SK-N-SH (cell line): ENCODE data around the gene RAB24. TPM values are rescaled to one million over a fixed set of nuclear protein-coding genes. Genes with fewer than 3 reads are reported as not detected.

Experiments used
- CTCF ChIA-PET: fragments of 300-600, 350-600 bp; formaldehyde crosslinking; extraction: SDS; loops from one replicate; lab custom pipeline; 2021; lab: Yijun Ruan, JAX
- POLR2A ChIA-PET: fragments of 350-600 bp; sonication (Branson Sonifier 250); formaldehyde crosslinking; extraction: SDS; loops from one replicate; lab custom pipeline; 2020; ENCODE audit warnings: antibody characterized with exemption, inconsistent platforms; lab: Yijun Ruan, JAX
- DNase-seq: peaks from one replicate; pipeline ENCODE4 v3.0.0; 2012
- H2AFZ ChIP-seq: fragments of 200-600 bp; sonication (generic); 2 replicates; pipeline ENCODE4 v1.8.1; 2016; ENCODE audit warnings: antibody characterized with exemption, mild to moderate bottlenecking, low read depth
- H3F3A ChIP-seq: fragments of 200-600 bp; sonication (generic); replicated peaks from 2 replicates; pipeline ENCODE3; 2016; ENCODE audit warnings: antibody characterized with exemption, mild to moderate bottlenecking; ENCODE audit not compliant: insufficient read depth
- H3K27ac ChIP-seq, 2 experiments: fragments of 200-500 bp in 1 of 2; fragments of 200-600 bp in 1 of 2; sonication (Bioruptor generic) in 1 of 2; sonication (generic), shearing (Covaris generic) in 1 of 2; 2 replicates each; pipeline versions ENCODE4 v1.5.1 to v1.6.1; 2014 to 2016; ENCODE audit warnings: low read depth in 2 of 2, inconsistent platforms in 1 of 2, low read length in 1 of 2, mild to moderate bottlenecking in 1 of 2, mixed read lengths in 1 of 2
- H3K27me3 ChIP-seq: fragments of 200-600 bp; sonication (generic), shearing (Covaris generic); 2 replicates; pipeline ENCODE4 v1.6.1; 2016; ENCODE audit warnings: mixed run types; ENCODE audit not compliant: insufficient read depth
- H3K36me3 ChIP-seq, 2 experiments: fragments of 200-500 bp in 1 of 2; fragments of 200-600 bp in 1 of 2; sonication (Bioruptor generic) in 1 of 2; sonication (generic) in 1 of 2; replicated peaks in 1 of 2; 2 replicates each; pipeline versions ENCODE3 to v1.5.1; 2014 to 2016; ENCODE audit warnings: low read length in 1 of 2, mild to moderate bottlenecking in 1 of 2; ENCODE audit not compliant: insufficient read depth in 2 of 2, control insufficient read depth in 1 of 2
- H3K4me1 ChIP-seq, 2 experiments: fragments of 200-500 bp in 1 of 2; fragments of 200-600 bp in 1 of 2; sonication (Bioruptor generic) in 1 of 2; sonication (generic), shearing (Covaris generic) in 1 of 2; 2 replicates each; pipeline versions ENCODE4 v1.5.1 to v1.6.1; 2014 to 2016; ENCODE audit warnings: low read depth in 1 of 2, low read length in 1 of 2, mixed run types in 1 of 2; ENCODE audit not compliant: insufficient read depth in 2 of 2, control insufficient read depth in 1 of 2
- H3K4me2 ChIP-seq: fragments of 200-600 bp; sonication (generic), shearing (Covaris generic); 2 replicates; pipeline ENCODE4 v1.6.1; 2017; ENCODE audit warnings: mixed run types
- H3K4me3 ChIP-seq, 2 experiments: fragments of 200-500 bp in 1 of 2; fragments of 200-600 bp in 1 of 2; sonication (Bioruptor generic) in 1 of 2; sonication (generic), shearing (Covaris generic) in 1 of 2; 2 replicates each; pipeline versions ENCODE4 v1.5.1 to v1.8.1; 2014 to 2016; ENCODE audit warnings: low read depth in 2 of 2, inconsistent platforms in 1 of 2, low read length in 1 of 2, mild to moderate bottlenecking in 1 of 2, mixed read lengths in 1 of 2, moderate library complexity in 1 of 2
- H3K79me2 ChIP-seq: fragments of 200-600 bp; sonication (generic); 2 replicates; pipeline ENCODE4 v1.8.1; 2017; ENCODE audit warnings: mild to moderate bottlenecking; ENCODE audit not compliant: insufficient read depth
- H3K9ac ChIP-seq: fragments of 200-600 bp; sonication (generic); 2 replicates; pipeline ENCODE4 v1.6.1; 2017; ENCODE audit warnings: mixed run types
- H3K9me2 ChIP-seq: fragments of 200-600 bp; sonication (generic); 2 replicates; pipeline ENCODE4 v1.6.1; 2017; ENCODE audit warnings: mixed run types
- H3K9me3 ChIP-seq: fragments of 200-600 bp; sonication (generic); 2 replicates; pipeline ENCODE4 v1.6.1; 2017; ENCODE audit warnings: mixed run types, mild to moderate bottlenecking, moderate library complexity
- H4K20me1 ChIP-seq: fragments of 200-600 bp; sonication (generic); 2 replicates; pipeline ENCODE4 v1.6.1; 2017; ENCODE audit warnings: mild to moderate bottlenecking, mixed run types; ENCODE audit not compliant: insufficient read depth
- CHD2 ChIP-seq: fragments of 150-350 bp; IDR thresholded peaks from 2 replicates; pipeline ENCODE4 v1.6.1; 2018; ENCODE audit warnings: low read length; ENCODE audit not compliant: partially characterized antibody
- CTCF ChIP-seq: fragments of 200-600 bp; sonication (generic); IDR thresholded peaks from 2 replicates; pipeline ENCODE4 v1.6.1; 2017; ENCODE audit warnings: antibody characterized with exemption, mild to moderate bottlenecking, moderate library complexity
- EP300 ChIP-seq, 2 experiments: IDR thresholded peaks; 2 replicates each; pipeline versions ENCODE4 v1.4.0 to v1.6.1; 2012; ENCODE audit warnings: borderline replicate concordance in 1 of 2, low read depth in 1 of 2, low read length in 1 of 2
- FOSL2 ChIP-seq: IDR thresholded peaks from 2 replicates; pipeline ENCODE4 v1.4.0; 2012; ENCODE audit warnings: low read depth, mild to moderate bottlenecking, moderate library complexity, borderline replicate concordance
- FOXJ3 ChIP-seq: sonication (generic); formaldehyde crosslinking; IDR thresholded peaks from 2 replicates; pipeline ENCODE4 v1.5.1; 2020; ENCODE audit warnings: mild to moderate bottlenecking, missing genetic modification reagents
- FOXM1 ChIP-seq: IDR thresholded peaks from 2 replicates; pipeline ENCODE4 v1.4.0; 2012; ENCODE audit warnings: low read depth, mild to moderate bottlenecking
- GABPA ChIP-seq: IDR thresholded peaks from 2 replicates; pipeline ENCODE4 v1.4.0; 2012; ENCODE audit warnings: low read depth, mild to moderate bottlenecking
- GATA2 ChIP-seq: sonication (generic); formaldehyde crosslinking; IDR thresholded peaks from 2 replicates; pipeline ENCODE4 v1.5.0; 2020; ENCODE audit warnings: mild to moderate bottlenecking, missing genetic modification reagents
- MAX ChIP-seq: IDR thresholded peaks from 2 replicates; pipeline ENCODE4 v1.4.0; 2012; ENCODE audit warnings: low read depth
- MEF2A ChIP-seq: IDR thresholded peaks from 2 replicates; pipeline ENCODE4 v1.4.0; 2012; ENCODE audit warnings: low read depth, borderline replicate concordance
- MXI1 ChIP-seq: IDR thresholded peaks from 2 replicates; pipeline ENCODE4 v1.6.1; 2012; ENCODE audit warnings: mild to moderate bottlenecking, low read depth, low read length, improper control_type of control experiment
- NRF1 ChIP-seq: IDR thresholded peaks from 2 replicates; pipeline ENCODE4 v1.6.1; 2012; ENCODE audit warnings: low read depth, mild to moderate bottlenecking, low read length
- PBX3 ChIP-seq: IDR thresholded peaks from 2 replicates; pipeline ENCODE4; 2012
- POLR2AphosphoS5 ChIP-seq: IDR thresholded peaks from 2 replicates; pipeline ENCODE4 v1.6.1; 2012; ENCODE audit warnings: low read depth, low read length
- SIN3A ChIP-seq: IDR thresholded peaks from 2 replicates; pipeline ENCODE4 v1.6.1; 2012; ENCODE audit warnings: low read depth, mild to moderate bottlenecking, low read length, moderate library complexity, borderline replicate concordance
- TAF1 ChIP-seq: IDR thresholded peaks from 2 replicates; pipeline ENCODE4 v1.6.1; 2012; ENCODE audit warnings: low read depth, mild to moderate bottlenecking, low read length, moderate library complexity, borderline replicate concordance
- TCF12 ChIP-seq: IDR thresholded peaks from 2 replicates; pipeline ENCODE4 v1.4.0; 2012
- USF1 ChIP-seq: IDR thresholded peaks from 2 replicates; pipeline ENCODE4 v1.4.0; 2012; ENCODE audit warnings: low read depth, borderline replicate concordance
- YY1 ChIP-seq: IDR thresholded peaks from 2 replicates; pipeline ENCODE4 v1.4.0; 2012; ENCODE audit warnings: low read depth, mild to moderate bottlenecking
- WGBS: methylation state at CpG from one replicate; pipeline ENCODE4 v1.1.6; 2017; ENCODE audit warnings: low lambda C conversion rate; 5-methylcytosine and 5-hydroxymethylcytosine counted together
- polyA plus RNA-seq, 3 experiments: library from polyadenylated mRNA; depleted of rRNA; stranded (reverse); fragments of >200 nt; gene quantifications; 2 replicates each; pipeline ENCODE4 v1.2.3, GENCODE V29; 2012

RAB24 gene
- polyA plus RNA-seq, 1 of the 3 experiments (the other 2 are of a cell fraction): 101 TPM

GRCh38 chr5:177303925-177304391 is 439 bp upstream of the RAB24 start:
- ChIA-PET CTCF (interaction anchor here (0.8 to 6.5 kb wide), 5 partner anchors 10 to 190 kb away, joined by 3 to 48 read pairs (median 3); no protein-coding TSS in a partner anchor), POLR2A (interaction anchor here (1.2 to 1.5 kb wide), 2 partner anchors 48 to 170 kb away, joined by 4 to 5 read pairs; partner anchors contain the start of genes LMAN2 and NSD1)
- peaks cover 30 to 48% of the 10 kb centered on the region in 2 experiments for H3K36me3 ChIP-seq
- no peaks in the 10 kb centered on the region for H3K27me3 ChIP-seq
- H3K27ac ChIP-seq: peak overlapping the region; percentile 60 to 76; a peak in 3 of 4 replicates
- peak; percentile 48 for DNase-seq
- H3K4me3 ChIP-seq: peak overlapping the region; percentile 93 to 98
- TF ChIP-seq TAF1 (no peak), NRF1 (no peak), GABPA (no peak), PBX3 (no peak), SIN3A (no peak), USF1 (no peak), CHD2 (no peak), GATA2 (no peak), EP300 (IDR thresholded peaks at IDR 0.05; ENCODE audit: borderline replicate concordance in 1 of 2, low read depth in 1 of 2, low read length in 1 of 2) (no peak), FOSL2 (no peak), FOXJ3 (no peak), MEF2A (no peak), MXI1 (no peak), YY1 (no peak), FOXM1 (no peak), POLR2AphosphoS5 (no peak), MAX (no peak), TCF12 (no peak), CTCF (no peak)
- peaks cover 0 to 28% of the 10 kb centered on the region in 2 experiments; a peak in 1 of 4 replicates for H3K4me1 ChIP-seq
- H3K79me2 ChIP-seq: peaks cover 70% of the 10 kb centered on the region
- H3K9me3 ChIP-seq: no peaks in the 10 kb centered on the region
- H3F3A ChIP-seq: peaks cover 18% of the 10 kb centered on the region
- peak overlapping the region; percentile 98 for H3K4me2 ChIP-seq
- H2AFZ ChIP-seq: no peak overlapping the region
- 0% methylated on average over 16 of the region's 25 CpGs for WGBS
- no peaks in the 10 kb centered on the region for H3K9me2 ChIP-seq
- H3K9ac ChIP-seq: peak overlapping the region; percentile 90
- H4K20me1 ChIP-seq: peaks cover 20% of the 10 kb centered on the region
